NCI-H524 treated with DMSO at 0.1 percent for 48 hours (cell line): ENCODE data around the gene CFAP73.

Source experiments
- DNase-seq: peaks from one replicate; lab custom pipeline; 2025; lab: John Stamatoyannopoulos, UW

Gene CFAP73

GRCh38 chr12:113165521-113166450 lies 16.3 kb downstream of the CFAP73 start:
- DNase-seq, result no peak

- DNase-seq, result no peak
Observed at GRCh38 chr12:113167868-113168267, 18.3 kb downstream of the CFAP73 start.

GRCh38 chr12:113169697-113170096 lies 20.2 kb downstream of the CFAP73 start:
- DNase-seq, result no peak

GRCh38 chr12:113170457-113170856 lies 20.9 kb downstream of the CFAP73 start:
- DNase-seq, result no peak

GRCh38 chr12:113170926-113171325 lies 21.4 kb downstream of the CFAP73 start:
- no peak for DNase-seq

- no peak for DNase-seq
Observed at GRCh38 chr12:113171543-113171942, 22.0 kb downstream of the CFAP73 start.

- DNase-seq, result no peak
Observed at GRCh38 chr12:113172185-113172584, 22.7 kb downstream of the CFAP73 start.

GRCh38 chr12:113173081-113173698 lies 23.7 kb downstream of the CFAP73 start:
- no peak for DNase-seq

GRCh38 chr12:113174461-113175384 lies 25.2 kb downstream of the CFAP73 start:
- DNase-seq, result no peak

- DNase-seq, result no peak
Observed at GRCh38 chr12:113179023-113179422, 29.5 kb downstream of the CFAP73 start.

- no peak for DNase-seq
Observed at GRCh38 chr12:113180333-113180732, 30.8 kb downstream of the CFAP73 start.

GRCh38 chr12:113181975-113182374 lies 32.5 kb downstream of the CFAP73 start:
- DNase-seq, result no peak

GRCh38 chr12:113183030-113183589 lies 33.6 kb downstream of the CFAP73 start:
- DNase-seq, result no peak

- DNase-seq, result no peak
Observed at GRCh38 chr12:113184098-113184899, 34.8 kb downstream of the CFAP73 start.

GRCh38 chr12:113184900-113185179 lies 35.3 kb downstream of the CFAP73 start:
- no peak for DNase-seq

- peak; percentile 55 for DNase-seq
Observed at GRCh38 chr12:113185180-113186032, 35.9 kb downstream of the CFAP73 start, which contains the start of the genes DDX54 and RITA1. Gene DDX54 (minus strand): TSS chr12:113185478. CDS start chr12:113185451, 27 bp downstream. Gene RITA1 (plus strand): TSS chr12:113185721. CDS start chr12:113186747, 1,026 bp downstream.

GRCh38 chr12:113186033-113186365 lies 36.5 kb downstream of the CFAP73 start:
- DNase-seq, result no peak

- no peak for DNase-seq
Observed at GRCh38 chr12:113186666-113187325, 37.3 kb downstream of the CFAP73 start.

- DNase-seq, result no peak
Observed at GRCh38 chr12:113189361-113189760, 39.8 kb downstream of the CFAP73 start.

GRCh38 chr12:113190761-113191160 lies 41.2 kb downstream of the CFAP73 start:
- no peak for DNase-seq
